Nephron progenitor cell (in vitro differentiated cells): ENCODE data around the gene SGTA.

Experiments
- DNase-seq: peaks from one replicate; pipeline ENCODE4 v3.0.0; 2021
- H3K27ac Mint-ChIP-seq: 2 replicates; pipeline ENCODE4 v1.8.0; 2021; ENCODE audit warnings: mild to moderate bottlenecking, moderate library complexity, mixed read lengths
- H3K27me3 Mint-ChIP-seq: 2 replicates; pipeline ENCODE4 v1.8.0; 2021; ENCODE audit warnings: mild to moderate bottlenecking, low read depth, mixed read lengths; ENCODE audit not compliant: poor library complexity
- H3K36me3 Mint-ChIP-seq: 2 replicates; pipeline ENCODE4 v1.8.0; 2021; ENCODE audit warnings: low read depth, mixed read lengths
- H3K4me1 Mint-ChIP-seq: 2 replicates; pipeline ENCODE4 v1.8.0; 2021; ENCODE audit warnings: mixed read lengths
- H3K4me3 Mint-ChIP-seq: 2 replicates; pipeline ENCODE4 v1.8.0; 2021; ENCODE audit warnings: mild to moderate bottlenecking, moderate library complexity, mixed read lengths
- H3K9me3 Mint-ChIP-seq: 2 replicates; pipeline ENCODE4 v1.8.0; 2021; ENCODE audit warnings: mild to moderate bottlenecking, moderate library complexity, mixed read lengths
- CTCF ChIP-seq: fragments of 200-600 bp; sonication (generic); IDR thresholded peaks from 2 replicates; pipeline ENCODE4 v1.5.0; 2021; ENCODE audit warnings: antibody characterized with exemption

The SGTA gene

GRCh38 chr19:2726160-2726855, 56.8 kb downstream of the SGTA start:
- Mint-ChIP-seq H3K27me3 (peaks cover 79% of the 10 kb centered on the region), H3K36me3 (no peaks in the 10 kb centered on the region), H3K4me3 (no peak overlapping the region), H3K27ac (peak overlapping the region; percentile 39), H3K4me1 (peaks cover 6% of the 10 kb centered on the region), H3K9me3 (no peaks in the 10 kb centered on the region)
- no peak for TF ChIP-seq CTCF
- DNase-seq = no peak

GRCh38 chr19:2724148-2724557, 58.9 kb downstream of the SGTA start:
- DNase-seq = peak; percentile 23
- Mint-ChIP-seq H3K9me3 (no peaks in the 10 kb centered on the region), H3K4me3 (no peak overlapping the region), H3K27ac (no peak overlapping the region), H3K27me3 (peaks cover 87% of the 10 kb centered on the region), H3K4me1 (peaks cover 12% of the 10 kb centered on the region), H3K36me3 (no peaks in the 10 kb centered on the region)
- no peak for TF ChIP-seq CTCF

- H3K9me3 Mint-ChIP-seq = no peaks in the 10 kb centered on the region
- no peak overlapping the region for H3K27ac Mint-ChIP-seq
- DNase-seq = no peak
- peaks cover 87% of the 10 kb centered on the region for H3K27me3 Mint-ChIP-seq
- no peaks in the 10 kb centered on the region for H3K36me3 Mint-ChIP-seq
- no peak for TF ChIP-seq CTCF
- no peak overlapping the region for H3K4me3 Mint-ChIP-seq
- H3K4me1 Mint-ChIP-seq = peaks cover 12% of the 10 kb centered on the region
Measured at GRCh38 chr19:2723747-2724146, 59.3 kb downstream of the SGTA start.

GRCh38 chr19:2723345-2723715, 59.7 kb downstream of the SGTA start:
- H3K4me1 Mint-ChIP-seq = peaks cover 12% of the 10 kb centered on the region
- H3K27ac Mint-ChIP-seq = no peak overlapping the region
- DNase-seq = no peak
- H3K36me3 Mint-ChIP-seq = no peaks in the 10 kb centered on the region
- peaks cover 87% of the 10 kb centered on the region for H3K27me3 Mint-ChIP-seq
- no peaks in the 10 kb centered on the region for H3K9me3 Mint-ChIP-seq
- no peak overlapping the region for H3K4me3 Mint-ChIP-seq
- no peak for TF ChIP-seq CTCF

GRCh38 chr19:2722541-2723344, 60.3 kb downstream of the SGTA start:
- H3K27me3 Mint-ChIP-seq = peaks cover 86% of the 10 kb centered on the region
- DNase-seq = no peak
- H3K36me3 Mint-ChIP-seq = no peaks in the 10 kb centered on the region
- H3K4me1 Mint-ChIP-seq = peaks cover 12% of the 10 kb centered on the region
- H3K27ac Mint-ChIP-seq = no peak overlapping the region
- peak overlapping the region; percentile 38 for H3K4me3 Mint-ChIP-seq
- H3K9me3 Mint-ChIP-seq = no peaks in the 10 kb centered on the region
- no peak for TF ChIP-seq CTCF
